Ishikawa (cell line): ENCODE results near the gene GRK5.

Experiments
- CEBPB ChIP-seq: IDR thresholded peaks from 2 replicates; pipeline ENCODE4 v1.6.1; 2012
- CREB1 ChIP-seq: IDR thresholded peaks from 2 replicates; pipeline ENCODE4 v1.6.1; 2012; ENCODE audit warnings: low read depth
- EGR1 ChIP-seq: IDR thresholded peaks from 2 replicates; pipeline ENCODE4 v1.6.1; 2012
- EP300 ChIP-seq: IDR thresholded peaks from 2 replicates; pipeline ENCODE4 v1.6.1; 2012; ENCODE audit warnings: borderline replicate concordance
- FOXM1 ChIP-seq: IDR thresholded peaks from 2 replicates; pipeline ENCODE4 v1.6.1; 2012; ENCODE audit warnings: low read depth, borderline replicate concordance
- MAX ChIP-seq: IDR thresholded peaks from 2 replicates; pipeline ENCODE4 v1.6.1; 2012
- NFIC ChIP-seq: IDR thresholded peaks from 2 replicates; pipeline ENCODE4 v1.6.1; 2012
- RAD21 ChIP-seq: IDR thresholded peaks from 2 replicates; pipeline ENCODE4 v1.6.1; 2012; ENCODE audit warnings: low read depth
- REST ChIP-seq: IDR thresholded peaks from 2 replicates; pipeline ENCODE4 v1.6.1; 2012; ENCODE audit warnings: low read depth, mild to moderate bottlenecking
- TAF1 ChIP-seq: IDR thresholded peaks from 2 replicates; pipeline ENCODE4 v1.6.1; 2012; ENCODE audit warnings: low read depth, mild to moderate bottlenecking
- TCF12 ChIP-seq: IDR thresholded peaks from 2 replicates; pipeline ENCODE4 v1.6.1; 2012; ENCODE audit warnings: low read depth
- TEAD4 ChIP-seq: IDR thresholded peaks from 2 replicates; pipeline ENCODE4 v1.6.1; 2012
- USF1 ChIP-seq: IDR thresholded peaks from 2 replicates; pipeline ENCODE4 v1.6.1; 2012
- YY1 ChIP-seq: IDR thresholded peaks from 2 replicates; pipeline ENCODE4 v1.6.1; 2012; ENCODE audit warnings: low read depth
- ZBTB7A ChIP-seq: IDR thresholded peaks from 2 replicates; pipeline ENCODE4 v1.6.1; 2012; ENCODE audit warnings: low read depth

Gene GRK5

GRCh38 chr10:119323085-119324016 lies 116.0 kb downstream of the GRK5 start:
- TF ChIP-seq ZBTB7A, result no peak
- no peak for TF ChIP-seq TEAD4
- TF ChIP-seq REST, result no peak
- TF ChIP-seq EGR1, result no peak
- no peak for TF ChIP-seq USF1
- TF ChIP-seq NFIC, result no peak
- no peak for TF ChIP-seq FOXM1
- TF ChIP-seq EP300, result no peak
- TF ChIP-seq CEBPB, result no peak
- TF ChIP-seq TAF1, result no peak
- no peak for TF ChIP-seq TCF12
- no peak for TF ChIP-seq RAD21
- no peak for TF ChIP-seq MAX
- TF ChIP-seq CREB1, result no peak
- no peak for TF ChIP-seq YY1

- TF ChIP-seq CEBPB (no peak), TEAD4 (no peak), RAD21 (no peak), ZBTB7A (no peak), TCF12 (no peak), EGR1 (no peak), YY1 (no peak), EP300 (no peak), CREB1 (no peak), TAF1 (no peak), USF1 (no peak), FOXM1 (no peak), REST (no peak), NFIC (no peak), MAX (no peak)
Measured at GRCh38 chr10:119325131-119325530, 117.8 kb downstream of the GRK5 start.

- TF ChIP-seq RAD21, result no peak
- TF ChIP-seq CEBPB, result no peak
- TF ChIP-seq TCF12, result no peak
- TF ChIP-seq EGR1, result no peak
- TF ChIP-seq TAF1, result no peak
- no peak for TF ChIP-seq CREB1
- no peak for TF ChIP-seq TEAD4
- TF ChIP-seq ZBTB7A, result no peak
- no peak for TF ChIP-seq REST
- no peak for TF ChIP-seq NFIC
- TF ChIP-seq USF1, result no peak
- no peak for TF ChIP-seq FOXM1
- TF ChIP-seq MAX, result no peak
- no peak for TF ChIP-seq YY1
- TF ChIP-seq EP300, result no peak
Measured at GRCh38 chr10:119326167-119326566, 118.8 kb downstream of the GRK5 start.
